Measurements from ENCODE around the gene RAC2.

- no peak for TF ChIP-seq KLF16 (IDR thresholded peaks at IDR 0.05)
- no peak for TF ChIP-seq BCLAF1 (IDR thresholded peaks at IDR 0.05; ENCODE audit: borderline replicate concordance in 1 of 2, control insufficient read depth in 1 of 2, low read depth in 2 of 2, low read length in 1 of 2)
- TF ChIP-seq POLR2A (conservative IDR thresholded peaks at IDR 0.05) = no peak
- no peak for TF ChIP-seq ZNF75A (CRISPR knock-in tag; IDR thresholded peaks at IDR 0.05)
- no peak for TF ChIP-seq TBL1XR1 (IDR thresholded peaks at IDR 0.05; ENCODE audit: low read length in 2 of 2)
- TF ChIP-seq CTCF (IDR thresholded peaks at IDR 0.05 in 2 of 3, conservative IDR thresholded peaks at IDR 0.05 in 1 of 3; ENCODE audit: insufficient read depth in 2 of 3, low read depth in 1 of 3, low read length in 3 of 3) = no peak
- no peak for TF ChIP-seq PRMT5 (CRISPR knock-in tag; IDR thresholded peaks at IDR 0.05)
- TF ChIP-seq ATF1 (CRISPR knock-in tag; IDR thresholded peaks at IDR 0.05) = no peak
- TF ChIP-seq ATF1 (tag; IDR thresholded peaks at IDR 0.05) = no peak
- no peak for TF ChIP-seq SIN3B (IDR thresholded peaks at IDR 0.05; ENCODE audit: low read depth)
- TF ChIP-seq ZNF224 (CRISPR knock-in tag; IDR thresholded peaks at IDR 0.05) = no peak
- TF ChIP-seq YY1 (IDR thresholded peaks at IDR 0.05; ENCODE audit: borderline replicate concordance in 1 of 3, control insufficient read depth in 1 of 3, extremely low read depth in 1 of 3, insufficient read depth in 3 of 3, insufficient read length in 1 of 3, insufficient replicate concordance in 2 of 3, low read depth in 1 of 3, low read length in 2 of 3) = no peak
- no peak for TF ChIP-seq ZBTB40 (IDR thresholded peaks at IDR 0.05)
- no peak for TF ChIP-seq ZBTB40 (CRISPR knock-in tag; IDR thresholded peaks at IDR 0.05)
- no peak for TF ChIP-seq HNRNPLL (IDR thresholded peaks at IDR 0.05; ENCODE audit: low read depth, low read length, poor library complexity, severe bottlenecking)
- TF ChIP-seq CHAMP1 (IDR thresholded peaks at IDR 0.05) = no peak
These were observed 48.1 kb downstream of the RAC2 start for GRCh38 chr22:37195921-37196320.

All from K562 (cell line).